ENCODE data around the gene EIF5A. TPM values are rescaled to one million over a fixed set of nuclear protein-coding genes. Genes with fewer than 3 reads are reported as not detected.

EIF5A gene
- total RNA-seq, 6 experiments from 2014 or later: 222 to 299 (median 238) TPM

DNA sequence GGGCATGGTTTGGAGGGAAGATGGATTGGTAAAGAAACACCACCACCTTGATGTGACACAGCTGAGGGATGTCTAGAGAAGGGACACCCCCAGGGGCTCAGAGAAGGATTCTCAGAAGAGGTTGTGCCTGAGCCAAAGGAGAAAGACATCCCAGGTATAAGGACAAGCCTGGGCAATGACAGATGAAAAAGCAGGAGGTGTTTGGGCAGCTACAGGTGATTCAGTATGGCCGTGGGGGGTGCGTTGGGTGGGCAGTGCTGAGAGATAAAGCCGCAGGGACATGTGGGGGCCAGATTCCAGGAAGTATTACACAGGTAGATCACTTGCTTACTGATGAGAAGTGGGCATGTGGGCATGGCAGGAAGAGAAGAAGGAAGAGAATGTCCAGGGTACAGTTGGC is 54.5 kb downstream of the EIF5A start:
- Histone ChIP-seq H3K4me1 (no peaks in the 10 kb centered on the region), H3K27me3 (no peaks in the 10 kb centered on the region), H3K36me3 (no peaks in the 10 kb centered on the region), H3K27ac (no peak overlapping the region), H3K9me3 (no peaks in the 10 kb centered on the region), H3K4me3 (no peak overlapping the region)
- WGBS (ENCODE audit: insufficient coverage, low coverage, low lambda C conversion rate, missing lambda C conversion rate): no CpG with 5 or more reads among the region's 3 CpGs
- no peak for DNase-seq
- intact Hi-C loops (cut with DNase I): no loop called here
- TF ChIP-seq POLR2A (IDR thresholded peaks at IDR 0.05): no peak
- TF ChIP-seq, protein P1, sequence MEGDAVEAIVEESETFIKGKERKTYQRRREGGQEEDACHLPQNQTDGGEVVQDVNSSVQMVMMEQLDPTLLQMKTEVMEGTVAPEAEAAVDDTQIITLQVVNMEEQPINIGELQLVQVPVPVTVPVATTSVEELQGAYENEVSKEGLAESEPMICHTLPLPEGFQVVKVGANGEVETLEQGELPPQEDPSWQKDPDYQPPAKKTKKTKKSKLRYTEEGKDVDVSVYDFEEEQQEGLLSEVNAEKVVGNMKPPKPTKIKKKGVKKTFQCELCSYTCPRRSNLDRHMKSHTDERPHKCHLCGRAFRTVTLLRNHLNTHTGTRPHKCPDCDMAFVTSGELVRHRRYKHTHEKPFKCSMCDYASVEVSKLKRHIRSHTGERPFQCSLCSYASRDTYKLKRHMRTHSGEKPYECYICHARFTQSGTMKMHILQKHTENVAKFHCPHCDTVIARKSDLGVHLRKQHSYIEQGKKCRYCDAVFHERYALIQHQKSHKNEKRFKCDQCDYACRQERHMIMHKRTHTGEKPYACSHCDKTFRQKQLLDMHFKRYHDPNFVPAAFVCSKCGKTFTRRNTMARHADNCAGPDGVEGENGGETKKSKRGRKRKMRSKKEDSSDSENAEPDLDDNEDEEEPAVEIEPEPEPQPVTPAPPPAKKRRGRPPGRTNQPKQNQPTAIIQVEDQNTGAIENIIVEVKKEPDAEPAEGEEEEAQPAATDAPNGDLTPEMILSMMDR (IDR thresholded peaks at IDR 0.05): no peak
- ATAC-seq: no peak

Small RNAs within 50 kb of the gene (small RNA-seq; reads per million reads assigned to genes)
- 0 reads per million in 2 experiments for gene AC026954.2
- gene RF00019: 0 reads per million in 2 experiments

Other genes starting within 250 kb of the EIF5A start
- 1 to 10 TPM in 4 of 6 experiments, under 1 TPM in 2; 0.77 to 2.6 (median 1.5) TPM for gene CLEC10A, start 227.4 kb upstream of the EIF5A start, total RNA-seq
- 100 to 1,000 TPM; 412 to 553 (median 461) TPM for gene ASGR2, start 192.8 kb upstream of the EIF5A start, total RNA-seq
- gene ASGR1, start 128.3 kb upstream of the EIF5A start, total RNA-seq: 100 to 1,000 TPM; 399 to 624 (median 417) TPM
- 1 to 10 TPM; 3.0 to 6.4 (median 4.1) TPM for gene DLG4, start 87.8 kb upstream of the EIF5A start, total RNA-seq
- gene ACADVL, start 87.7 kb upstream of the EIF5A start, total RNA-seq: 1,000 to 10,000 TPM in 3 of 6 experiments, 100 to 1,000 TPM in 3; 640 to 1,849 (median 1,071) TPM
- gene DVL2, start 73.1 kb upstream of the EIF5A start, total RNA-seq: 10 to 100 TPM in 4 of 6 experiments, 1 to 10 TPM in 2; 9.6 to 13.5 (median 12.8) TPM
- gene PHF23, start 68.2 kb upstream of the EIF5A start, total RNA-seq: 10 to 100 TPM; 16.0 to 24.3 (median 18.2) TPM
- gene GABARAP, start 65.2 kb upstream of the EIF5A start, total RNA-seq: 100 to 1,000 TPM; 238 to 330 (median 244) TPM
- gene CTDNEP1, start 55.9 kb upstream of the EIF5A start, total RNA-seq: 10 to 100 TPM; 25.9 to 34.6 (median 31.9) TPM
- 10 to 100 TPM; 14.2 to 29.6 (median 22.9) TPM for gene ELP5, start 55.4 kb upstream of the EIF5A start, total RNA-seq
- 100 to 1,000 TPM in 1 of 6 experiments, 10 to 100 TPM in 4, 1 to 10 TPM in 1; 9.6 to 114 (median 23.3) TPM for gene CLDN7, start 45.1 kb upstream of the EIF5A start, total RNA-seq
- 1 to 10 TPM in 4 of 6 experiments, under 1 TPM in 2; 0.66 to 2.1 (median 1.4) TPM for gene SLC2A4, start 25.9 kb upstream of the EIF5A start, total RNA-seq
- gene YBX2, start 13.0 kb upstream of the EIF5A start, total RNA-seq: 1 to 10 TPM in 2 of 6 experiments, under 1 TPM in 4; 0.27 to 1.7 (median 0.90) TPM
- gene GPS2, start 7.7 kb downstream of the EIF5A start, total RNA-seq: 10 to 100 TPM; 22.0 to 48.1 (median 23.2) TPM
- gene NEURL4, start 21.7 kb downstream of the EIF5A start, total RNA-seq: 10 to 100 TPM in 4 of 6 experiments, 1 to 10 TPM in 2; 4.2 to 22.1 (median 10.8) TPM
- 1 to 10 TPM; 1.6 to 6.8 (median 2.7) TPM for gene ACAP1, start 28.9 kb downstream of the EIF5A start, total RNA-seq
- gene KCTD11, start 44.5 kb downstream of the EIF5A start, total RNA-seq: 1 to 10 TPM; 2.2 to 4.4 (median 2.9) TPM
- gene TMEM95, start 47.5 kb downstream of the EIF5A start, total RNA-seq: not detected
- gene TNK1, start 73.5 kb downstream of the EIF5A start, total RNA-seq: 1 to 10 TPM; 2.9 to 5.1 (median 4.0) TPM
- gene PLSCR3, start 86.9 kb downstream of the EIF5A start, total RNA-seq: 1 to 10 TPM; 5.5 to 8.9 (median 6.4) TPM
- 10 to 100 TPM; 56.4 to 95.4 (median 68.9) TPM for gene TMEM256, start 96.5 kb downstream of the EIF5A start, total RNA-seq
- 1 to 10 TPM; 1.3 to 5.3 (median 3.0) TPM for gene NLGN2, start 100.2 kb downstream of the EIF5A start, total RNA-seq
- gene SPEM1, start 112.7 kb downstream of the EIF5A start, total RNA-seq: not detected
- not detected for gene SPEM2, start 118.0 kb downstream of the EIF5A start, total RNA-seq
- not detected for gene SPEM3, start 121.2 kb downstream of the EIF5A start, total RNA-seq
- gene TMEM102, start 127.8 kb downstream of the EIF5A start, total RNA-seq: 1 to 10 TPM; 2.3 to 8.4 (median 4.0) TPM
- gene FGF11, start 131.9 kb downstream of the EIF5A start, total RNA-seq: under 1 TPM in 5 of 6 experiments, not detected in 1; 0.37 to 0.84 (median 0.68) TPM
- 10 to 100 TPM in 2 of 6 experiments, 1 to 10 TPM in 4; 6.0 to 12.3 (median 8.2) TPM for gene CHRNB1, start 137.4 kb downstream of the EIF5A start, total RNA-seq
- gene ZBTB4, start 172.0 kb downstream of the EIF5A start, total RNA-seq: 10 to 100 TPM in 1 of 6 experiments, 1 to 10 TPM in 5; 5.7 to 10.5 (median 7.9) TPM
- not detected for gene SLC35G6, start 173.8 kb downstream of the EIF5A start, total RNA-seq
- gene POLR2A, start 176.7 kb downstream of the EIF5A start, total RNA-seq: 10 to 100 TPM; 36.1 to 49.9 (median 46.0) TPM
- gene TNFSF12, start 241.4 kb downstream of the EIF5A start, total RNA-seq: 10 to 100 TPM in 4 of 6 experiments, 1 to 10 TPM in 2; 6.1 to 14.7 (median 11.4) TPM